K562 (cell line): ENCODE results near the gene SS18. TPM values are rescaled to one million over a fixed set of nuclear protein-coding genes. Genes with fewer than 3 reads are reported as not detected.

ENCODE experiments used
- ATF3 ChIP-seq, 2 experiments: fragments of 450-650 bp in 1 of 2; sonication (generic) in 1 of 2; formaldehyde crosslinking in 1 of 2; IDR thresholded peaks in 1 of 2; conservative IDR thresholded peaks in 1 of 2; 2 replicates each; pipeline versions ENCODE4 v1.6.1 to v1.8.1; 2016 to 2023; ENCODE audit warnings: mild to moderate bottlenecking in 2 of 2, moderate library complexity in 2 of 2, inconsistent platforms in 1 of 2, missing genetic modification reagents in 1 of 2
- BRCA1 ChIP-seq, 2 experiments: fragments of 450-650 bp in 1 of 2; sonication (generic) in 1 of 2; formaldehyde crosslinking in 1 of 2; IDR thresholded peaks; 2 replicates each; pipeline versions ENCODE4 v1.5.0 to v1.6.1; 2017 to 2020; ENCODE audit warnings: mild to moderate bottlenecking in 1 of 2, missing genetic modification reagents in 1 of 2
- CBX3 ChIP-seq, 2 experiments: IDR thresholded peaks; 1 replicate in 1 of 2; 2 replicates in 1 of 2; pipeline ENCODE4 v1.6.1; 2012; ENCODE audit warnings: inconsistent platforms in 2 of 2, low read length in 2 of 2, borderline replicate concordance in 1 of 2, control low read depth in 1 of 2
- CC2D1A ChIP-seq: fragments of 450-650 bp; IDR thresholded peaks from 2 replicates; pipeline ENCODE4 v1.6.1; 2017; ENCODE audit warnings: mild to moderate bottlenecking
- EGR1 ChIP-seq: fragments of 450-650 bp; conservative IDR thresholded peaks from 2 replicates; pipeline ENCODE4 v1.6.1; 2017; ENCODE audit warnings: mild to moderate bottlenecking
- HINFP ChIP-seq: fragments of 450-650 bp; conservative IDR thresholded peaks from 2 replicates; pipeline ENCODE4 v1.6.1; 2016; ENCODE audit warnings: missing genetic modification characterization, low read depth, mild to moderate bottlenecking, control low read depth, missing compliant biosample characterization
- IFI16 ChIP-seq: fragments of 250-450 bp; sonication (Bioruptor Pico); IDR thresholded peaks from 2 replicates; pipeline ENCODE4 v2.1.2; 2022; ENCODE audit warnings: mild to moderate bottlenecking, inconsistent platforms
- KLF13 ChIP-seq: fragments of 450-650 bp; IDR thresholded peaks from 2 replicates; pipeline ENCODE4 v1.6.1; 2016; ENCODE audit warnings: missing genetic modification characterization, low read depth, mild to moderate bottlenecking, missing compliant biosample characterization, moderate library complexity, borderline replicate concordance
- MED1 ChIP-seq: sonication (generic); formaldehyde crosslinking; IDR thresholded peaks from 2 replicates; pipeline ENCODE4 v1.8.1; 2023; ENCODE audit warnings: missing genetic modification reagents, borderline replicate concordance
- MEIS2 ChIP-seq: fragments of 450-650 bp; IDR thresholded peaks from 2 replicates; pipeline ENCODE4 v1.6.1; 2014; ENCODE audit warnings: mild to moderate bottlenecking; ENCODE audit not compliant: partially characterized antibody
- NBN ChIP-seq: fragments of 450-650 bp; IDR thresholded peaks from 2 replicates; pipeline ENCODE4 v1.6.1; 2016; ENCODE audit warnings: low read depth, mild to moderate bottlenecking
- NCOR1 ChIP-seq: fragments of 450-650 bp; IDR thresholded peaks from 2 replicates; pipeline ENCODE4 v1.6.1; 2016; ENCODE audit warnings: mild to moderate bottlenecking, moderate library complexity
- NFE2 ChIP-seq: IDR thresholded peaks from 2 replicates; pipeline ENCODE4 v1.6.1; 2014; ENCODE audit warnings: antibody characterized with exemption, low read depth
- NONO ChIP-seq, 2 experiments: fragments of 200-400 bp in 1 of 2; fragments of 450-650 bp in 1 of 2; formaldehyde crosslinking in 1 of 2; IDR thresholded peaks; 2 replicates each; pipeline ENCODE4 v1.6.1; 2017; ENCODE audit warnings: low read depth in 2 of 2, mild to moderate bottlenecking in 2 of 2, moderate library complexity in 2 of 2, low read length in 1 of 2
- OTX1 ChIP-seq: fragments of 450-650 bp; formaldehyde crosslinking; IDR thresholded peaks from 2 replicates; pipeline ENCODE4 v1.4.0; 2022; ENCODE audit warnings: mild to moderate bottlenecking
- PCBP1 ChIP-seq: fragments of 200-400 bp; formaldehyde crosslinking; IDR thresholded peaks from 2 replicates; pipeline ENCODE4 v1.6.1; 2018; ENCODE audit warnings: mild to moderate bottlenecking, low read depth, low read length; ENCODE audit not compliant: poor library complexity, severe bottlenecking
- POLR2H ChIP-seq: IDR thresholded peaks from 2 replicates; pipeline ENCODE4 v1.6.1; 2016; ENCODE audit warnings: missing genetic modification characterization, low read depth, mild to moderate bottlenecking, control low read depth, missing compliant biosample characterization, moderate library complexity
- SIN3A ChIP-seq, 2 experiments: fragments of 150-350 bp in 1 of 2; IDR thresholded peaks; 2 replicates each; pipeline ENCODE4 v1.6.1; 2011 to 2016; ENCODE audit warnings: borderline replicate concordance in 2 of 2, low read depth in 2 of 2, low read length in 2 of 2, mild to moderate bottlenecking in 2 of 2, moderate library complexity in 2 of 2; ENCODE audit not compliant: control insufficient read depth in 1 of 2
- SPI1 ChIP-seq: IDR thresholded peaks from 2 replicates; pipeline ENCODE4 v1.6.1; 2011; ENCODE audit warnings: low read depth, low read length, control low read depth, borderline replicate concordance
- ZBTB34 ChIP-seq: fragments of 250-450 bp; sonication (Bioruptor Pico); IDR thresholded peaks from 2 replicates; pipeline ENCODE4 v1.8.0; 2021; ENCODE audit warnings: mild to moderate bottlenecking, moderate library complexity
- ZNF12 ChIP-seq: sonication (generic); formaldehyde crosslinking; IDR thresholded peaks from 2 replicates; pipeline ENCODE4 v1.4.0; 2020; ENCODE audit warnings: mild to moderate bottlenecking, missing genetic modification reagents
- ZNF184 ChIP-seq: sonication (generic); formaldehyde crosslinking; IDR thresholded peaks from 2 replicates; pipeline ENCODE4 v1.5.0; 2020; ENCODE audit warnings: missing genetic modification reagents
- ZNF41 ChIP-seq: fragments of 250-450 bp; sonication (Bioruptor Pico); conservative IDR thresholded peaks from 2 replicates; pipeline ENCODE4 v1.4.0; 2020; ENCODE audit warnings: mild to moderate bottlenecking
- polyA plus RNA-seq, 8 experiments: library from polyadenylated mRNA; depleted of rRNA in 4 of 8; stranded (reverse) in 5 of 8; unstranded in 3 of 8; fragments of >200 nt; fragmentation: Nextera tagmentation in 2 of 8; fragmentation: Illumina TruSeq in 1 of 8; extraction: Ambion mirVana in 2 of 8; extraction: Trizol in 1 of 8; gene quantifications; 2 replicates each; pipeline versions ENCODE4 v1.2.1 to v1.2.3, GENCODE V29; 2011 to 2014; ENCODE audit warnings: inconsistent platforms in 1 of 8, missing spikeins in 1 of 8
- total RNA-seq, 7 experiments: library from RNA; depleted of rRNA in 6 of 7; stranded (reverse); fragments of >200 nt in 6 of 7; fragmentation: Illumina TruSeq in 2 of 7; extraction: Trizol in 2 of 7; gene quantifications; 2 replicates each; pipeline versions ENCODE4 v1.2.1 to v1.2.3, GENCODE V29; 2011 to 2021; ENCODE audit warnings: low replicate concordance in 1 of 7

The SS18 gene
- total and polyA plus RNA-seq, 9 of the 15 experiments (the other 6 are each of a cell fraction or from before 2014, with no cell fraction given) = 30.9 to 190 (median 102) TPM

- TF ChIP-seq ATF3 (IDR thresholded peaks at IDR 0.05) = peak; percentile 52; the same call in 1 of the 2 replicates
- no peak for TF ChIP-seq ATF3 (CRISPR knock-in tag; conservative IDR thresholded peaks at IDR 0.05)
- peak; percentile 49; the same call in 1 of the 2 replicates for TF ChIP-seq ZNF12 (CRISPR knock-in tag)
- no peak for TF ChIP-seq ZBTB34 (CRISPR knock-in tag)
- no peak for TF ChIP-seq NFE2
- peak; percentile 16; the same call in 1 of the 2 replicates for TF ChIP-seq MED1
- TF ChIP-seq HINFP (tag) = no peak
- TF ChIP-seq BRCA1 (IDR thresholded peaks at IDR 0.05) = no peak
- TF ChIP-seq BRCA1 (CRISPR knock-in tag; IDR thresholded peaks at IDR 0.05) = no peak
- peak; percentile 40 to 100; a peak in 3 of 4 replicates for TF ChIP-seq NONO (IDR thresholded peaks at IDR 0.05; ENCODE audit: low read depth in 2 of 2, low read length in 1 of 2)
- peak; percentile 65 for TF ChIP-seq OTX1 (CRISPR knock-in tag)
- TF ChIP-seq ZNF41 (CRISPR knock-in tag) = 0 out of 2 replicates have a peak, but pooled peaks have one; percentile 34
- TF ChIP-seq PCBP1 = peak; percentile 87
- peak; percentile 48 for TF ChIP-seq MEIS2
- TF ChIP-seq POLR2H (tag) = peak; percentile 82
- peak; percentile 95 for TF ChIP-seq NBN
- peak; percentile 49 for TF ChIP-seq NCOR1
- TF ChIP-seq CBX3 (IDR thresholded peaks at IDR 0.05; ENCODE audit: borderline replicate concordance in 1 of 2, low read length in 2 of 2) = no peak; a peak in 1 of 3 replicates
- no peak for TF ChIP-seq ZNF184 (CRISPR knock-in tag)
- TF ChIP-seq EGR1 = peak; percentile 79
- TF ChIP-seq SIN3A (IDR thresholded peaks at IDR 0.05; ENCODE audit: borderline replicate concordance in 2 of 2, control insufficient read depth in 1 of 2, low read depth in 2 of 2, low read length in 2 of 2) = peak; percentile 42 to 61; a peak in 3 of 4 replicates
- peak; percentile 61; the same call in 1 of the 2 replicates for TF ChIP-seq CC2D1A
- no peak for TF ChIP-seq IFI16 (CRISPR knock-in tag)
- TF ChIP-seq SPI1 = 0 out of 2 replicates have a peak, but pooled peaks have one; percentile 14
- TF ChIP-seq KLF13 (tag) = peak; percentile 94; the same call in 1 of the 2 replicates
Measured at GRCh38 chr18:26090130-26091046, at the start of gene SS18 (continued).
